ENCODE measurements around the gene OAF. TPM values are rescaled to one million over a fixed set of nuclear protein-coding genes. Genes with fewer than 3 reads are reported as not detected.

OAF gene
- total RNA-seq, 4 donors from 2014 or later = 25.6 to 39.4 (median 32.5) TPM

DNA sequence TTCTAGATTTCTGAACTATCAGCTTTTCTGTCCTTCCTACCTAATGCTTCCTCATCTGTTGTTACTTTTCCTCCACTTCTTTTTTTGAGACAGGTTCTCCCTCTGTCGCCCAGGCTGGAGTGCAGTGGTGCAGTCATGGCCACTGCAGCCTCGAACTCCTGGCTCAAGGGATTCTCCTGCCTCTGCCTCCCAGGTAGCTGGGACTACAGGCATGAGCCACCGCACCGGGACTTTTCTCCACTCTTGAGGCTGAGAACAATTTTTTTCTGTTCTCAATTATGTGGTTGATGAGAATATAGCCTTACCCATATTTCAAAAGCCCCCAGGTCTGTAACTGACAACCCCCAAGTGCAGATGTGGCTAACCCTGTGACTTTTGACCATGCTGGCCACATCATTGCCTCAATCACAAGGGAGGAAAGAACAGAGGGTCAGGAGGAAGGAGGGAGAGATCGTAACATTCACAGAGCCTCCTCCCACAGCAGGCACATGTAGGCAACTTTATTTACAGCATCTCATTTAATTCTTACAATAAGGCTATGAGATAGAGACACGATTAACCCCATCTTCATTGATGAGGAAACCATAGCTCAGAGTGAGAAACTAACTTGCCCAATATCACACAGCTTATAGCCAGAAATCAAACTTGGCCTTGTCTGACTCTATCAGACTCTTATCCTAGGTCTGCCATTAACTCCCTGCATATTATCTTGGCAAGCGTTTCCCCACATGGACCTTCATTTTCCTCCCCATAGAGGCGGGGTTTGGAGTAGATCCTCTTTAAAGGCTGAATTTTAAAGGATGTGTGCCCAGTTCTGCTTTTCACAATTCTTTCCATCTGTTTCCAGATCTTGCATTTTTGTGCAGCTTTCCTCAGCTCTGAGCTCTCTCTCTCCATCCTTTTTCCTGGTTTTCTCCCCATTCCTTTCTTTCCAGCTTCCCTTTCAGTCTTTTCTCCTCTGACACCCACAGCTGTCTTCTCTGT, 38.7 kb downstream of the OAF start:
- no peak for TF ChIP-seq CTCF (IDR thresholded peaks at IDR 0.05; ENCODE audit: low read depth)

GRCh38 chr11:120254788-120255518, 44.1 kb downstream of the OAF start:
- no peak for TF ChIP-seq CTCF (IDR thresholded peaks at IDR 0.05; ENCODE audit: low read depth)

- no peak for TF ChIP-seq CTCF (IDR thresholded peaks at IDR 0.05; ENCODE audit: low read depth)
These were observed 44.7 kb downstream of the OAF start for GRCh38 chr11:120255519-120255866.

GRCh38 chr11:120256178-120256577, 45.3 kb downstream of the OAF start:
- TF ChIP-seq CTCF (IDR thresholded peaks at IDR 0.05; ENCODE audit: low read depth) = no peak

DNA sequence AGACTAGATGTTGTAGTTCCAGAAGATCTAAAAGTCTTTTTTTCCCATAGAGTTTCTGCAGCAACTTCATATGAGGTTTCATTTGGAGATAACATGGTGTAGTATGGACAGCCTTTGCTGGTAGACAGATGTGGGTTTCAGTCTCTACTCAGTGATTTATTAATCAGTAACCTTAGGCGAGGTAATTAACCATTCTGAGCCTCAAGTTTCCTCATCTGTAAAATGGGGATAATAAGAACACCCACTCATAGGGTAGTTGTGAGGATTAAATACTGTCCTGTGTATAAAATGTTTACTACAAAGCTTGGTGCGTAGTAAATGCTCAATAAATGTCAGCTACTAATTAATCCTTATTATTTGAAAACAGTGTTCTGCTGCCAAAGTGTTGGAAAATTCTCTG, 45.9 kb downstream of the OAF start:
- TF ChIP-seq CTCF (IDR thresholded peaks at IDR 0.05; ENCODE audit: low read depth) = no peak

DNA sequence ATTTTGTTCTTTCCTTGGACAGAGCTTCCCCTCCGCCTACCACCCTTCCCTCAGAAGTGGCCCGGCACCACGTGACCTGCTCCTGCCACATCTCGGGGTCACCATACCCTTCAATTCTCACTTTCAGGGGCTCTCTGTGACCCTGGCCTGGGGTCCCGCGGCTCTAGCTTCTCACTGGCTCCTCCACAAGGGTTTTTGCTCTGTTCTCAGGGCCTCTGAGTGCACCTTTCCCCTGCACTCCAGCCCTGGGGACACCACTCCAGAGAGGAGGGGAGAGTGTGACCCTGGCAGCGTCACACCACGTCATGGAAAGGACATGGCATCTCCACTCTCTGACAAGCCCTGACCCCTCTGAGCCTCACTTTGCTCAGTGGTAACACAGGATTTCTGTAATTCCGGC, 46.5 kb downstream of the OAF start:
- TF ChIP-seq CTCF (IDR thresholded peaks at IDR 0.05; ENCODE audit: low read depth) = no peak

DNA sequence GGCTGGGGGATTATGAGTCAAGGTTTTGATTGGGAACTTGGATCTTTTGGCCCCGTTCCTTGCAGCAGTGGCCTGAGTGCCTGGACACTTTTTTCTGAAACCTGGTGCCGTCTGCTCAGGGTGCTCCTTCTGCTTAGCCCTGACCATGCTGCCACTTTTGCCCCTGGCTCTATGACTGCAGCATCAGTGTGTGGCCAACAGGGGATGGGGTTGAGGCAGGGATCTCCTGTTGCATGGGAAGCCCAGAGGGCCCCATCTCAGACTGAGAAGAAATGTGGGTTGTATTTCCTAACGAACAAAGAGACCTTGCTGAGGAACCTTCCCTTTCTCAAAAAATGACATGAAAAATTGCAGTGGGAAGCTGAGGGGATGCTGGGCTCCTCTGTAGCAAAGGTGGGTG, 47.8 kb downstream of the OAF start:
- no peak for TF ChIP-seq CTCF (IDR thresholded peaks at IDR 0.05; ENCODE audit: low read depth)

Measured in subcutaneous adipose tissue (tissue), 4 donors.